Suprapubic skin (tissue), 4 donors: ENCODE results near the gene PSG11. TPM values are rescaled to one million over a fixed set of nuclear protein-coding genes. Genes with fewer than 3 reads are reported as not detected.
"Not testable (repeated sequence)": the region's sequence is repeated elsewhere in the genome, so short reads cannot be mapped to it uniquely, and the experiment has no call there.

ENCODE experiments used
- DNase-seq, 2 donors: peaks; one replicate each; pipeline ENCODE4 v3.0.0-alpha.2; 2019; ENCODE audit warnings: low spot score in 2 of 2
- H3K27ac ChIP-seq: fragments of 200-600 bp; sonication (generic); one replicate; pipeline ENCODE4 v1.5.1; 2019
- H3K27me3 ChIP-seq: fragments of 200-600 bp; sonication (generic); one replicate; pipeline ENCODE4 v1.5.1; 2019
- H3K36me3 ChIP-seq: fragments of 200-600 bp; sonication (generic); one replicate; pipeline ENCODE4 v1.5.1; 2019
- H3K4me1 ChIP-seq: fragments of 200-600 bp; sonication (generic); one replicate; pipeline ENCODE4 v1.5.1; 2019
- H3K4me3 ChIP-seq: fragments of 200-600 bp; sonication (generic); one replicate; pipeline ENCODE4 v1.5.1; 2019; ENCODE audit warnings: mild to moderate bottlenecking
- H3K9me3 ChIP-seq: fragments of 200-600 bp; sonication (generic); one replicate; pipeline ENCODE4 v1.5.1; 2019
- CTCF ChIP-seq, 2 donors: fragments of 200-600 bp in 1 of 2; fragments of 450-650 bp in 1 of 2; sonication (generic) in 1 of 2; IDR thresholded peaks; one replicate each; pipeline ENCODE4 v1.5.1; 2016 to 2019; ENCODE audit warnings: antibody characterized with exemption in 2 of 2, mild to moderate bottlenecking in 1 of 2, moderate library complexity in 1 of 2
- WGBS: methylation state at CpG from one replicate; pipeline ENCODE4 v1.1.5; 2018; 5-methylcytosine and 5-hydroxymethylcytosine counted together
- total RNA-seq, 4 donors: library from RNA; depleted of rRNA; stranded (reverse); fragments of >200 nt; gene quantifications; one replicate each; pipeline ENCODE4 v1.1.0, GENCODE V29; 2016

The PSG11 gene
- total RNA-seq, 4 donors from 2014 or later: not detected

- 57% methylated on average over 8 of the region's 10 CpGs for WGBS
Measured at GRCh38 chr19:43027985-43028384, 1.7 kb upstream of the PSG11 start.

GRCh38 chr19:43027061-43027460 is 792 bp upstream of the PSG11 start:
- H3K27me3 ChIP-seq, H3K36me3 ChIP-seq, H3K27ac ChIP-seq, DNase-seq, H3K4me3 ChIP-seq, H3K9me3 ChIP-seq: not testable (repeated sequence)
- H3K4me1 ChIP-seq: peaks cover 12% of the 10 kb centered on the region
- 81% methylated on average over 8 of the region's 8 CpGs for WGBS

More at GRCh38 chr19:43027985-43028384, 1.7 kb upstream of the PSG11 start:
- H3K4me3 ChIP-seq, H3K27me3 ChIP-seq, H3K9me3 ChIP-seq, DNase-seq, H3K36me3 ChIP-seq, H3K27ac ChIP-seq: not testable (repeated sequence)
- H3K4me1 ChIP-seq: peaks cover 11% of the 10 kb centered on the region
- TF ChIP-seq CTCF (IDR thresholded peaks at IDR 0.05): peak in 1 of 2 donors; percentile 5

GRCh38 chr19:43022098-43022497 is 4.2 kb downstream of the PSG11 start:
- H3K27me3 ChIP-seq, H3K27ac ChIP-seq, H3K36me3 ChIP-seq, H3K9me3 ChIP-seq, H3K4me3 ChIP-seq, DNase-seq: not testable (repeated sequence)
- WGBS: 35% methylated on average over 4 of the region's 4 CpGs
- peaks cover 12% of the 10 kb centered on the region for H3K4me1 ChIP-seq

- not testable (repeated sequence) for H3K4me3 ChIP-seq, H3K27ac ChIP-seq
- WGBS: 48% methylated on average over 4 of the region's 4 CpGs
Measured at GRCh38 chr19:43021629-43022028, 4.6 kb downstream of the PSG11 start.

GRCh38 chr19:43019588-43019987 is 6.7 kb downstream of the PSG11 start:
- H3K4me1 ChIP-seq: peaks cover 12% of the 10 kb centered on the region

More at GRCh38 chr19:43021629-43022028, 4.6 kb downstream of the PSG11 start:
- not testable (repeated sequence) for H3K36me3 ChIP-seq, H3K27me3 ChIP-seq, DNase-seq, H3K9me3 ChIP-seq
- H3K4me1 ChIP-seq: peaks cover 12% of the 10 kb centered on the region

GRCh38 chr19:43005841-43006240 is 20.4 kb downstream of the PSG11 start:
- H3K4me3 ChIP-seq, H3K9me3 ChIP-seq, H3K4me1 ChIP-seq, DNase-seq, H3K27ac ChIP-seq, H3K36me3 ChIP-seq, H3K27me3 ChIP-seq: not testable (repeated sequence)
- 66% methylated on average over 4 of the region's 4 CpGs for WGBS

More at GRCh38 chr19:43019588-43019987, 6.7 kb downstream of the PSG11 start:
- not testable (repeated sequence) for H3K36me3 ChIP-seq, H3K4me3 ChIP-seq, H3K9me3 ChIP-seq, H3K27me3 ChIP-seq, DNase-seq, H3K27ac ChIP-seq

GRCh38 chr19:43004846-43005245 is 21.4 kb downstream of the PSG11 start:
- H3K4me1 ChIP-seq, H3K27me3 ChIP-seq, H3K4me3 ChIP-seq, H3K36me3 ChIP-seq, H3K9me3 ChIP-seq, DNase-seq, H3K27ac ChIP-seq: not testable (repeated sequence)
- WGBS: 38% methylated on average over 4 of the region's 4 CpGs

- not testable (repeated sequence) for H3K27me3 ChIP-seq, H3K9me3 ChIP-seq, H3K4me3 ChIP-seq, DNase-seq, H3K36me3 ChIP-seq, H3K27ac ChIP-seq, H3K4me1 ChIP-seq
- WGBS: 65% methylated on average over 1 of the region's 1 CpG
Measured at GRCh38 chr19:43003634-43004033, 22.6 kb downstream of the PSG11 start.

GRCh38 chr19:43002948-43003347 is 23.3 kb downstream of the PSG11 start:
- not testable (repeated sequence) for H3K36me3 ChIP-seq, H3K27ac ChIP-seq, DNase-seq, H3K4me1 ChIP-seq, H3K27me3 ChIP-seq, H3K9me3 ChIP-seq, H3K4me3 ChIP-seq
- WGBS: 20% methylated on average over 2 of the region's 2 CpGs

GRCh38 chr19:42996161-42996560 is 30.1 kb downstream of the PSG11 start:
- 77% methylated on average over 3 of the region's 3 CpGs for WGBS
- not testable (repeated sequence) for H3K36me3 ChIP-seq, H3K4me1 ChIP-seq, H3K4me3 ChIP-seq, H3K27ac ChIP-seq, H3K27me3 ChIP-seq, DNase-seq, H3K9me3 ChIP-seq

- not testable (repeated sequence) for H3K4me1 ChIP-seq, H3K27me3 ChIP-seq, H3K36me3 ChIP-seq, H3K27ac ChIP-seq, DNase-seq, H3K4me3 ChIP-seq, H3K9me3 ChIP-seq
- WGBS: 84% methylated on average over 10 of the region's 10 CpGs
Measured at GRCh38 chr19:42992029-42992604, 34.2 kb downstream of the PSG11 start.
